ENCODE measurements around the gene PPP1R1C.

Gene PPP1R1C

DNA sequence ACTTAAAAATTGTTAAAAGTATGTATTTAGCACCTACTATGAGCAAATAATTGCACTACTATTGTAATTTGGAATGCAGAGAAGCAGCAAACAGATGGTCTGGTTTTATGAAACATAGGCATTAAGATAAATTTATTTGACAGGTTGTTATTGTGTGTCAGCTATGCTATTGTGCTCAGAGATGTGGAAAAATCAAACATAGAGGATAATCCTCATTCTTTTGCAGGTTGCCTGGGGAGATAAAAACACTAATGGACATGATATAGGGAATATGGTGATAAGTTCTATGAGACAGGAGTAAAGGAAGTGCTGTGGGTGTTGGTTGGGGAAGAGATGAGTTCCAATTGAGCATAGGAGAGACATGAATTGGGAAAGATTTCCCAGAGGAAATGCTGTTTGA is 71.3 kb downstream of the PPP1R1C start:
- TF ChIP-seq CTCF (IDR thresholded peaks at IDR 0.05) (no peak), ZFX (IDR thresholded peaks at IDR 0.05; ENCODE audit: borderline replicate concordance) (no peak)
- H3K27ac ChIP-seq = no peak overlapping the region

GRCh38 chr2:182058056-182058455 is 72.4 kb downstream of the PPP1R1C start:
- TF ChIP-seq ZFX (IDR thresholded peaks at IDR 0.05; ENCODE audit: borderline replicate concordance) (no peak), CTCF (IDR thresholded peaks at IDR 0.05) (no peak)
- no peak overlapping the region for H3K27ac ChIP-seq

DNA sequence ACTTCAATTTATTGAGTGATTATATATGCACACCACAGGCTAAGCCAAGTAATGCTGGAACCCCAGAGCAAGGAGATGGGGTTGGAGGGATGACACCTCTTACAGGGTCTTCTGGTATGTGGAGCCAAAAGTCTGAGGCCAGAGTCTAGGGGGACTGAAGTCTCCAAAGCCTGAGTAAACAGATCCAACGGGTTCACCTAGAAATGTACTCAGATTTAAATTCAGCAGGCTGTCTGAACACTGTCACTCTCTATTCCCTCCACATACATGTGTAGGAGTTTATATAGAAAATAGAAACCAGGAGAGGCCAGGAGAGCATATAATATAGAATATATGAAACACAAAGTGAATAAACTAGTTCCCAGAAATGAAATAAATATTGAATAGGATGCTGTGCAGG is 76.1 kb downstream of the PPP1R1C start:
- TF ChIP-seq CTCF (IDR thresholded peaks at IDR 0.05) (no peak), ZFX (IDR thresholded peaks at IDR 0.05; ENCODE audit: borderline replicate concordance) (no peak)
- no peak overlapping the region for H3K27ac ChIP-seq

- TF ChIP-seq ZFX (IDR thresholded peaks at IDR 0.05; ENCODE audit: borderline replicate concordance) (no peak), CTCF (IDR thresholded peaks at IDR 0.05) (no peak)
- peak overlapping the region; percentile 22 for H3K27ac ChIP-seq
These were observed 76.8 kb downstream of the PPP1R1C start for GRCh38 chr2:182062329-182062972.

DNA sequence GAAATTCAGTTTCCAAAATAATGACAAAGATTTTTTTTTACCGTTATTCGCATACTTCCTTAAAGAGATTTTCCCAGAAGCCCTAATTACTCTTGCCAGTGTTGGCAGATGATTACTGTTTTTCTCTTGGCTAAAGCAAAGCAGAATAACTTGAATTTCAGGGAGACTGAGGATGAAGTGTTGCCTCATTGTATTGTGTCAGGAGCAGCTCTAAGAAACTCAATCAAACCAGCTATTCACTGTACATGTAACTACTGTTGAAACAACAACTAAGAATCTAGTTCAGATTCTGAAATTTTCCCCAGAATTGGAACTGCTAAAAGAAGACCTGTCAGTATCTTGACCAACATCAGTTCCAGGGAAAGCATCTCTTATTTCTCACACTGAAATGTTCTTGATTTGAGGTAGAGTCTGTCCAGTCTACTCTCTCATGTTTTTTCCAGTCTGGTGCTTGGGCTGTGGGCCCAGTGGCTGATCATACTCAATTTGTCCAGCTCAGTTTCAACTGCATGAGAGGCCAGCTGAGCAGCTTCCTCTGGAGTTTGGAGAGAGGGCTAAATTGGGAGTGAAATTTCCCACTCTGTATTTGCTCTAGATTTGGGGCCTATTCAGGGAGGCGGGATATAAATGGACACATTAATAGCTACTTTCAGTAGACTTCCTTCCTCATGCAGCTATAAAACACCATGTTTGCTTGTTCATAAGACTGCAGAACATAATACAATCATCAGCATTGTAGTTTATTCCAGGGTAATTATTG is 78.5 kb downstream of the PPP1R1C start:
- no peak overlapping the region for H3K27ac ChIP-seq
- TF ChIP-seq CTCF (IDR thresholded peaks at IDR 0.05) (no peak), ZFX (IDR thresholded peaks at IDR 0.05; ENCODE audit: borderline replicate concordance) (no peak)

- TF ChIP-seq CTCF (IDR thresholded peaks at IDR 0.05) (no peak), ZFX (IDR thresholded peaks at IDR 0.05; ENCODE audit: borderline replicate concordance) (no peak)
- no peak overlapping the region for H3K27ac ChIP-seq
These were observed 80.9 kb downstream of the PPP1R1C start for GRCh38 chr2:182066400-182067087.

DNA sequence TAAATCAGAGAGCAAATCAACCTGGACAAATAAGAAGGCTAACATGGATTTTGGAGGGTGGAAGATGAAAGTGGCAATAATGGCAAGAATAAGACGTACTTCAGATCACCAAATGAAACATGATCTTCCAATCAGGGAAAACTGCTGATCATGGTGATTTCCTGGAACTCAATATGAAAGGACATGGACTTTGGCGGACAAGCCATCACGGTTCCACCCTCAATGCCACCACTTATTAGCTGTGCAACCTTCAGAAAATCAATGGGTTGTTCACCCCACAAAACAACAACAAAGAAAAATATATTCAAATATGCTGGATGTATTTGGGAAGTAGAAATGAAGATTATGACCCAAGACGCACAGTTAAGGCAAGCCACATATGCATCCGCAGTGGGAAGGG is 81.7 kb downstream of the PPP1R1C start:
- TF ChIP-seq CTCF (IDR thresholded peaks at IDR 0.05) (no peak), ZFX (IDR thresholded peaks at IDR 0.05; ENCODE audit: borderline replicate concordance) (no peak)
- no peak overlapping the region; the same call in 1 of the 2 replicates for H3K27ac ChIP-seq
